SK-N-SH treated with all-trans-retinoic acid at 6 μM for 48 hours (cell line): Measurements from ENCODE around the gene EIF4EBP3.

Experiments
- RARB ChIP-seq: fragments of 250-450 bp; sonication (Bioruptor Pico); IDR thresholded peaks from 2 replicates; pipeline ENCODE4 v1.8.0; 2021; ENCODE audit warnings: mild to moderate bottlenecking, moderate library complexity
- ZFP3 ChIP-seq: fragments of 250-450 bp; sonication (Bioruptor Pico); IDR thresholded peaks from 2 replicates; pipeline ENCODE4 v1.5.0; 2020; ENCODE audit warnings: mild to moderate bottlenecking, moderate library complexity
- ZNF565 ChIP-seq: fragments of 450-650 bp; formaldehyde crosslinking; conservative IDR thresholded peaks from 2 replicates; pipeline ENCODE4 v1.5.0; 2020; ENCODE audit warnings: low read depth, mild to moderate bottlenecking, moderate library complexity
- ZNF70 ChIP-seq: fragments of 450-650 bp; formaldehyde crosslinking; IDR thresholded peaks from 2 replicates; pipeline ENCODE4 v1.5.0; 2020; ENCODE audit warnings: mild to moderate bottlenecking, moderate library complexity
- TF ChIP-seq, protein P1 (sequence below): fragments of 250-450 bp; sonication (Bioruptor Pico); IDR thresholded peaks from 2 replicates; pipeline ENCODE4 v1.5.1; 2020; ENCODE audit warnings: low read depth, mild to moderate bottlenecking, moderate library complexity

DNA sequence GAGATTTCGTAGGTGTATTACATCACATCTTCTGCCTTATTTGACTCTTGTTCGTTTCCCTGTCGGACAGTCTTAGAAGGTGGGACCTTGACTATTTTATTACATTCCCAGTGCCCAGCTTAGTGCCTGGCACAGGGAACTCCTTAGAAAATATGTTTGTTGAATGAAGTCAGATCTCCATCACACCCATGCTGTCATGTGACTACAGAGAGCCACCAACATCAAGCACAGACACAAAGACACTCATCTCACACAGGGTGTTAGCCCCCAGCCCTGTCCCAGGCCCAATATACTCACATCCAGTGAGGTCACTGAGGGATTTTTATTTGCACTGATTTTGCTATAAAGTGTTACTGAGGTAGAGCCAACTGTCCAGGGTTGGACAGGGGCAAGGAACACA lies 10.5 kb downstream of the EIF4EBP3 start:
- TF ChIP-seq, protein P1, sequence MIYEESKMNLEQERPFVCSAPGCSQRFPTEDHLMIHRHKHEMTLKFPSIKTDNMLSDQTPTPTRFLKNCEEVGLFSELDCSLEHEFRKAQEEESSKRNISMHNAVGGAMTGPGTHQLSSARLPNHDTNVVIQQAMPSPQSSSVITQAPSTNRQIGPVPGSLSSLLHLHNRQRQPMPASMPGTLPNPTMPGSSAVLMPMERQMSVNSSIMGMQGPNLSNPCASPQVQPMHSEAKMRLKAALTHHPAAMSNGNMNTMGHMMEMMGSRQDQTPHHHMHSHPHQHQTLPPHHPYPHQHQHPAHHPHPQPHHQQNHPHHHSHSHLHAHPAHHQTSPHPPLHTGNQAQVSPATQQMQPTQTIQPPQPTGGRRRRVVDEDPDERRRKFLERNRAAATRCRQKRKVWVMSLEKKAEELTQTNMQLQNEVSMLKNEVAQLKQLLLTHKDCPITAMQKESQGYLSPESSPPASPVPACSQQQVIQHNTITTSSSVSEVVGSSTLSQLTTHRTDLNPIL (CRISPR knock-in tag): no peak
- TF ChIP-seq ZFP3 (CRISPR knock-in tag): no peak
- TF ChIP-seq ZNF70: no peak
- no peak for TF ChIP-seq ZNF565 (CRISPR knock-in tag)
- no peak for TF ChIP-seq RARB (CRISPR knock-in tag)
